ENCODE measurements around the gene NACA2.
"Not testable (repeated sequence)": the region's sequence is repeated elsewhere in the genome, so short reads cannot be mapped to it uniquely, and the experiment has no call there.

Gene NACA2

GRCh38 chr17:61598014-61598413 is 7.0 kb upstream of the NACA2 start:
- DNase-seq = no peak

GRCh38 chr17:61597607-61598006 is 6.6 kb upstream of the NACA2 start:
- DNase-seq = peak; percentile 55

DNA sequence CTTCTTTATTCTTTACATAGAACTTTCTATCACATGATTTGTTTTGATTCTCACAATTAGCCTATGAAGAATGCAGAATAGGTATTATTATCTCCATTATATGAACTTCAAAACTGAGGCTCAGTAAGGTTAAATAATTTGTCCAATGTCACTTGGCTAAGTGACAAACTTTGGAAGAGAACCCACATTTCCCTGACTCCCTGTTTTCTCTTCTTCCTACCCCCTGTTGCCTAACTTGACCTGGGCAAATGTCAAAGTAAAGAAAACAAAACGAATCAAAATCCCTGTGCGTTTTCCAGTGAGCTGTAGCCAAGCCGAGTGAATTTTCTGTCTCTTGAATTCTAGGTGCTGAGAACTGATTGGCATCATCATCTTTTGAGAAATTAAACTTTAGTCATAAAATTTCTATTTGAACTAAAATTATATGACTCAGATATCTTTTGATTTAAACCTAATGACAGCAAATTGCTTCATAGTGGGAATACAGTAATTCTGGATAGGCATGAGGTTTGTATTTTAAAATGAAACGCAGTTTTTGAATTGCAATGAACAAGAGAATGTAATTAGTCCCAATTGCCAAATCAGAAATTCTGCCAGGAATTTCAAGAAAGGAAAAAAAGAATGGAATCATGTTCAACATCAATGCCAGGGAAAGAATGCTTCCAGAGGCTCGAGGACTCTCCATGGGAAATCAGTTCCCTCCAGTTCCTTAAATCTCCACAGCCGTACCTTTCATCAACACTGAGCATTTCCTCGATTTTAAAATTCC is 4.6 kb upstream of the NACA2 start:
- no peak for DNase-seq

DNA sequence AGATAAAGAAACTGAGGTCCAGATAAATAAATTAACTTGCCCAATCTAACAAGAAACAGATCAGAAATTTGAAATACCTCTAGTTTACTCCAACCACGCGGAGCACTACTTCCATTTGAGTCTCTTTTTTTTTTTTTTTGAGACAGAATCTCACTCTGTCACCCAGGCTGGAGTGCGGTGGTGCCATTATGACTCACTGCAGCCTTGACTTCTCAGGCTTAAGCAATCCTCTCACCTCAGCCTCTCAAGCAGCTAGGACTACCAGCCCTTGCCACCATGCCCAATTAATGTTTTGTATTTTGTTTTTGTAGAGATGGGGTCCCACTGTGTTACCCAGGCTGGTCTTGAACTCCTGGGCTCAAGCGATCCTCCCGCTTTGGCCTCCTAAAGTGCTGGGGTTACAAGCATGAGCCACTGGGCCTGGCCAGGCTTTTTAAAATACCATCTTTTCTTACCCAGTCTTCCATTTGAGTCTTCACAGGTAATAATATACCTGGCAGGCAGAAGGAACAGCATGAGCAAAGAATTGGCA is 3.3 kb upstream of the NACA2 start:
- DNase-seq = no peak

- DNase-seq = no peak
Observed at GRCh38 chr17:61593426-61593825, 2.4 kb upstream of the NACA2 start.

DNA sequence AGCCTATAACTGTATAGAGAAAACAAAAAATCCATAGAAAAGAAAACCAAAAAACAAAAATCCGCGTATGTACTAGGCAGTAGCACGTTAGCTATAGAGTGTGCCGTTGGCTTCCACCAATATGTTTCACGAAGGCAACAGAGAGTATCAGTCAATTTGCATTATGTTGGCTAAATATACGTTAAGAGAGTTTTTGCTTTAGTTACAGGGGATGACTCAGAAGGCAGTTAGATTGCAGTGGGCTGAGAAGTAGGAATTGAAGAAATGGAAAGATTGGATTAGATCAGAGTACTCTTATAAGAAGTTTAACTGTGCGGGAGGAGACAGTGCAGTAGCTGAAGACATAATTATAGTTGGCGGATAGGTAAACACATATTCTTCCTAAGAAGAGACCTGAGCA is 911 bp upstream of the NACA2 start:
- DNase-seq = no peak

- no peak for DNase-seq
Observed at GRCh38 chr17:61589990-61590389, 1.0 kb downstream of the NACA2 start.

GRCh38 chr17:61587807-61588660 is 3.0 kb downstream of the NACA2 start:
- DNase-seq = peak; percentile 78

- no peak for DNase-seq
Observed at GRCh38 chr17:61587242-61587641, 3.8 kb downstream of the NACA2 start.

DNA sequence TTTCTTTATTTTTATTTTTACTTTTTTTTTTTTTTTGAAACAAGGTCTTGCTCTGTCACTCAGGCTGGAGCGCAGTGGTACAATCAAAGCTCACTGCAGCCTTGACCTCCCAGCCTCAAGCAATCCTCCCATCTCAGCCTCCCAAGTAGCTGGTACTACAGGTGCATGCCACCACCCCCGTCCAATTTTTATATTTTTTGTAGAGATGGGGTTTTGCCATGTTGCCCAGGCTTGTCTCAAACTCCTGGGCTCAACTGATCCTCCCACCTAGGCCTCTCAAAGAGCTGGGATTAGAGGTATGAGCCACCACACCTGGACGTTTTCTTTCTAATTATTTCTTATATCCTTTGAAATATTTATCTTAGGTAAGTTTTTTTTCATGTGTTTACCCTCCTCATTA is 4.4 kb downstream of the NACA2 start:
- not testable (repeated sequence) for DNase-seq

- DNase-seq = no peak
Observed at GRCh38 chr17:61586031-61586566, 4.9 kb downstream of the NACA2 start.

DNA sequence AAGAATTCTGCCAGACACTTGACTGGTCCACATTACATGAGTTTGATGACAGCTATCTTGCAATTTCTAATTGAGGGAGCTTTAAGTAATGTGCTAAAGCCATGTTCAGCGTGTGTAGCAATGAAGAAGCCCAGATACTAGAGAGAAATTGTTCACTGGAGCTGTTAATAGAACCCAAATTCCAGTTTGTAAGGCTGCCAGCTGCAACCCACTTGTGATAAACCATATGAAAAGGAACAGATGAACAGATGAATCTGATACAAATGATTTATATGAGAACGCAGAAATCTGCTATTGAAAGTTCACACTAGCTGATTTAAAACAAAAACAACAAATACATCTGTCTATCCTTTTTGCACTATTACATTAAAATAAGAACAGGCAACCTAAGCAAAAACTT is 6.2 kb downstream of the NACA2 start:
- peak; percentile 58 for DNase-seq

DNA sequence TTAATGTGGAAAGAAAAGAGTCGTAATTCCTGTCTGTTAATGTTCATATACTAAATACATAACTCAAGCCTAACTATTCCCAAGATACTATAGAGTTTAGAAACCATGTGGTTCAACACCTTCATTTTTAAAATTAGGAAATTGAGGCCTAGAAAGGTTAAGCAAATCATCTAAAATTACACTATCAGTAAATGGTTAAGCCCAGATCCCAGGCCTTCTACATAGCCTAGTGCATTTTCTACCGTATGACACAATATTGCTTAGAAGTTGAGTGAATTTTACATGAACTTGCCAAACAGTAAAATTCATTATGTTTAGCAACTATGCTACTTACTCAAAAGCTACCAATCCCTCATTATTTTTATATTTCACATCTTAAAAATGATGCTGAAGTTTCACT is 6.8 kb downstream of the NACA2 start:
- no peak for DNase-seq

DNA sequence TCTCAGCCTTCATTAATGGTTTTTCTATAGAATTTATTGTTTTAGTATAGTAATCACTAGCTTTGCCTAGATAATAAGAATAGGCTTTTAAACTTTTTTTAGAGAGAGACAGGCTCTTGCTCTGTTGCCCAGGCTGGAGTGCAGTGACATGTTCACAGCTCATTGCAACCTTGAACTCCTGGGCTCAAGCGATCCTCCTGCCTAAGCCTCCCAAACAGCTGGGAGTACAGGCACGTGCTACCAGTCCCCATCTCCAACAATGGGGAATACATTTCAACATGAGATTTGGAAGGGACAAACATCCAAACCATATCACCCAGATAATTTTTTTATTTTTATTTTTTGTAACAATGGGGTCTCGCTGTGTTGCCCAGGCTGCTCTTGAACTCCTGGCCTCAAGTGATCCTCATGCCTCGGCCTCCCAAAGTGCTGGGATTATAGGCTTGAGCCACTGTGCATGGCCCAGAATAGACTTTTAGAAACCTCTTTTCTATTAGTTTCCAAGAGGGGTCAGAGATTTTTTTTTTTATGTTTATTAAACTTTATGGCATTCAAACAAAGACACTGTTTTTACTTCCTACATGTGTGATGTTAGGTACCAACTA is 7.3 kb downstream of the NACA2 start:
- DNase-seq = no peak

GRCh38 chr17:61583242-61583641 is 7.8 kb downstream of the NACA2 start:
- DNase-seq = peak; percentile 83

GRCh38 chr17:61582593-61582992 is 8.4 kb downstream of the NACA2 start:
- DNase-seq = no peak

GRCh38 chr17:61581611-61582349 is 9.2 kb downstream of the NACA2 start:
- DNase-seq = no peak

DNA sequence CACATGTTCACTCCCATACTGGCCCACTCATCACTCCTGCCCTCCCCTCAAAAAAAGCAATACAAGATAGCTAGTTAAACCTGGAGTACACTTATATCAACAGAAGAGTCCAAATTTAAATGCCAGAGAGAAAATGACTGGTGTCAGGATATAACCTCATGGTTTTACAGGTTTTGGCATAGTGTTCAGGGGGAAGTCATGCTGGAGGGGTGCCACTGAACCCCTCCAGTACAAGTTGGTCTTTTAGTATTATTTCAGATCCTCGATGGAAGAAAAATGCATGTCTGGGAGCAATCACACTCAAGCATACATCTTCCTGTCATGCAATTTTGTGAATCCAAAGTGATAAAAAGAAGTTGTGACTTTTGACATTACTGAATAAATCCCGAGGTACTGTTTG is 10.5 kb downstream of the NACA2 start:
- DNase-seq = no peak

- DNase-seq = peak; percentile 25
Observed at GRCh38 chr17:61579961-61580360, 11.1 kb downstream of the NACA2 start.

DNA sequence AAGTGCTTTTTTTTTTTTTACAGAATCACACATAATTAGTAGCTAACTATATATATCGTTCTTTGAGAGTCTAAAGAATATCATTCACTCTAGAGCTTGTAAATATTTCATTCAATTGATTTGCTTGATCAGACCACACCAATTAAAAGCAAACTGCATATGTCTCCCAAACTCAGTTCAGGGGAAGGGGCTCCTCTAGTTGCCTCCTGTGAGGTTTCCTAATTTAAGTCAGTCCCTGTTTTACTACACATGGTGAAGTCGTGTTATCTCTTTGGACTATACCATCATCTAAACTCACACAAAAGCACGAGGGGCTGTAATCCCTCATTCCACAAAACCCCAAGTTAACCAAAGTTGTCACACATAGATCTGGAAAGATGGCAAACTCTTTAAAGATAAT is 11.7 kb downstream of the NACA2 start:
- no peak for DNase-seq

- DNase-seq = no peak
Observed at GRCh38 chr17:61578645-61579044, 12.4 kb downstream of the NACA2 start.

- DNase-seq = no peak
Observed at GRCh38 chr17:61575983-61576382, 15.0 kb downstream of the NACA2 start.
